Measurements from ENCODE around the gene ITGA1. TPM values are rescaled to one million over a fixed set of nuclear protein-coding genes. Genes with fewer than 3 reads are reported as not detected.
A peak's percentile ranks its signal among the peaks of the same experiment; 100 is the strongest.

ITGA1 gene
- total and polyA plus RNA-seq, 11 donors = 5.5 to 52.0 (median 23.3) TPM

GRCh38 chr5:52990528-52990925 is 202.8 kb downstream of the ITGA1 start:
- peak overlapping the region in 8 of 12 donors; percentile 54 to 74 (median 63) for H3K4me3 ChIP-seq
- no peaks in the 10 kb centered on the region for H3K9me3 ChIP-seq
- TF ChIP-seq CTCF (IDR thresholded peaks at IDR 0.05) (no peak), POLR2A (IDR thresholded peaks at IDR 0.05) (no peak)
- no peak for ATAC-seq
- H3K4me1 ChIP-seq = peaks cover 0 to 22% (median 10%) of the 10 kb centered on the region in 12 donors
- peaks cover 0 to 10% (median 0%) of the 10 kb centered on the region in 9 donors for H3K27me3 ChIP-seq
- H3K36me3 ChIP-seq = no peaks in the 10 kb centered on the region
- intact Hi-C loops (cut with DNase I) = loop anchor here in 1 of 10 donors (5.0 kb wide), 1 partner anchor 38 kb away; no protein-coding TSS in a partner anchor
- H3K27ac ChIP-seq = peak overlapping the region in 1 of 12 donors; percentile 46
- 57 to 75% (median 67%) methylated on average over 4 of the region's 4 CpGs for WGBS, 4 donors
- no peak for DNase-seq

- WGBS, 4 donors = 74 to 98% (median 95%) methylated on average over 2 of the region's 2 CpGs
- DNase-seq (no peak), ATAC-seq (no peak)
- intact Hi-C loops (cut with DNase I) = loop anchor here in 1 of 10 donors (5.0 kb wide), 1 partner anchor 41 kb away; no protein-coding TSS in a partner anchor
- Histone ChIP-seq H3K36me3 (no peaks in the 10 kb centered on the region), H3K27ac (no peak overlapping the region), H3K27me3 (peaks cover 0 to 10% (median 0%) of the 10 kb centered on the region in 9 donors), H3K9me3 (no peaks in the 10 kb centered on the region), H3K4me1 (peaks cover 0 to 21% (median 9%) of the 10 kb centered on the region in 12 donors), H3K4me3 (no peak overlapping the region)
- TF ChIP-seq CTCF (IDR thresholded peaks at IDR 0.05) (no peak), POLR2A (IDR thresholded peaks at IDR 0.05) (no peak)
These were observed 205.7 kb downstream of the ITGA1 start for GRCh38 chr5:52993367-52993766.

GRCh38 chr5:52994266-52994665 is 206.6 kb downstream of the ITGA1 start:
- Histone ChIP-seq H3K9me3 (no peaks in the 10 kb centered on the region), H3K27me3 (peaks cover 0 to 10% (median 0%) of the 10 kb centered on the region in 9 donors), H3K36me3 (no peaks in the 10 kb centered on the region), H3K4me3 (no peak overlapping the region), H3K27ac (no peak overlapping the region), H3K4me1 (peaks cover 0 to 14% (median 5%) of the 10 kb centered on the region in 12 donors)
- WGBS, 4 donors = 93 to 98% (median 95%) methylated on average over 1 of the region's 1 CpG
- ATAC-seq = no peak
- intact Hi-C loops (cut with DNase I) = loop anchor here in 1 of 10 donors (5.0 kb wide), 1 partner anchor 42 kb away; no protein-coding TSS in a partner anchor
- no peak for TF ChIP-seq POLR2A (IDR thresholded peaks at IDR 0.05)
- TF ChIP-seq CTCF (IDR thresholded peaks at IDR 0.05) = no peak
- no peak for DNase-seq

GRCh38 chr5:52995095-52995494 is 207.4 kb downstream of the ITGA1 start:
- H3K4me3 ChIP-seq = no peak overlapping the region
- no peaks in the 10 kb centered on the region for H3K9me3 ChIP-seq
- H3K4me1 ChIP-seq = peaks cover 0 to 8% (median 2%) of the 10 kb centered on the region in 12 donors
- H3K27me3 ChIP-seq = peaks cover 0 to 10% (median 0%) of the 10 kb centered on the region in 9 donors
- DNase-seq (no peak), ATAC-seq (no peak)
- 82 to 98% (median 92%) methylated on average over 1 of the region's 1 CpG for WGBS, 4 donors
- H3K36me3 ChIP-seq = no peaks in the 10 kb centered on the region
- intact Hi-C loops (cut with DNase I) = no loop called here
- no peak overlapping the region for H3K27ac ChIP-seq
- TF ChIP-seq CTCF (IDR thresholded peaks at IDR 0.05) = no peak
- TF ChIP-seq POLR2A (IDR thresholded peaks at IDR 0.05) = no peak
